Lower leg skin (tissue), 4 donors: ENCODE measurements around the gene STUM. TPM values are rescaled to one million over a fixed set of nuclear protein-coding genes. Genes with fewer than 3 reads are reported as not detected.

Experiments
- DNase-seq, 2 donors: peaks; one replicate each; pipeline ENCODE4 v3.0.0-alpha.2; 2019; ENCODE audit warnings: low spot score in 2 of 2
- H3K4me3 ChIP-seq: fragments of 200-600 bp; sonication (generic); 2 replicates; pipeline ENCODE4 v1.5.1; 2017; ENCODE audit warnings: mild to moderate bottlenecking, low read depth; ENCODE audit not compliant: poor library complexity, severe bottlenecking
- CTCF ChIP-seq, 3 donors: fragments of 450-650 bp; IDR thresholded peaks; one replicate each; pipeline ENCODE4 v1.5.1; 2016; ENCODE audit warnings: antibody characterized with exemption in 3 of 3, mild to moderate bottlenecking in 3 of 3, moderate library complexity in 2 of 3
- POLR2A ChIP-seq, 2 donors: fragments of 450-650 bp; IDR thresholded peaks; one replicate each; pipeline ENCODE4 v1.6.1; 2016 to 2017; ENCODE audit warnings: antibody characterized with exemption in 2 of 2, mild to moderate bottlenecking in 1 of 2, moderate library complexity in 1 of 2
- WGBS, 2 donors: methylation state at CpG; one replicate each; pipeline ENCODE4 v1.1.5; 2018; 5-methylcytosine and 5-hydroxymethylcytosine counted together
- intact Hi-C: fragments of 100-400 bp; cut with DNase I; formaldehyde crosslinking; loops from one replicate; pipeline ENCODE4 v1.15.0; 2023; ENCODE audit warnings: low total_unique reads
- total RNA-seq, 4 donors: library from RNA; depleted of rRNA; stranded (reverse); fragments of >200 nt; gene quantifications; one replicate each; pipeline ENCODE4 v1.1.0, GENCODE V29; 2016

Gene STUM
- total RNA-seq, 4 donors from 2014 or later = 1.0 to 6.6 (median 3.4) TPM

DNA sequence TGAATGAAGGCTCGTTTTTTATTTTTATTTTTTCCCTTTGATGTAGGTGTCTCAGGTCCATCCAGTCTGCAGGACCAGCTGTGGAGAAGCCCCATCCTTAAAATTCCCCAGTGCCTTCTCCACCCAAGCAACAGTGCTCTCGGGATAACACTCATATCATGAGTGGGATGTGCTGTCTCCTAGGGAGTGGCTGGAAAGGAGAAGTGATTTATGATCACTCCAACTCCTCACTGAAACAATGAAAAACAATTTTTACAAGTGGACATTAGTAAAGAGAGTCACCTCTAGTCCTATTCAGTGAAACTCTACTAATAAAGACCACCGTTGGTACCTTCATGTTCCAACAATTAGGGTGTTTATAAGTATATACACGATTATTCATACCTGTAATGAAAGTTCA lies 3.5 kb downstream of the STUM start:
- H3K4me3 ChIP-seq = no peak overlapping the region
- DNase-seq = no peak
- 72 to 79% methylated on average over 4 of the region's 4 CpGs for WGBS, 2 donors
- intact Hi-C loops = no loop called here
- no peak for TF ChIP-seq POLR2A (IDR thresholded peaks at IDR 0.05)
- no peak for TF ChIP-seq CTCF (IDR thresholded peaks at IDR 0.05)

- TF ChIP-seq POLR2A (IDR thresholded peaks at IDR 0.05) = no peak
- TF ChIP-seq CTCF (IDR thresholded peaks at IDR 0.05) = no peak
- 86 to 91% methylated on average over 2 of the region's 2 CpGs for WGBS, 2 donors
- no peak for DNase-seq
- H3K4me3 ChIP-seq = no peak overlapping the region
- intact Hi-C loops = no loop called here
These were observed 4.8 kb downstream of the STUM start for GRCh38 chr1:226553266-226553923.

- TF ChIP-seq POLR2A (IDR thresholded peaks at IDR 0.05) = no peak
- TF ChIP-seq CTCF (IDR thresholded peaks at IDR 0.05) = no peak
These were observed 5.3 kb downstream of the STUM start for GRCh38 chr1:226553924-226554282.

GRCh38 chr1:226555092-226555491 lies 6.5 kb downstream of the STUM start:
- no peak for TF ChIP-seq POLR2A (IDR thresholded peaks at IDR 0.05)
- TF ChIP-seq CTCF (IDR thresholded peaks at IDR 0.05) = no peak
- DNase-seq = no peak
- intact Hi-C loops = no loop called here
- 87 to 92% methylated on average over 4 of the region's 4 CpGs for WGBS, 2 donors
- H3K4me3 ChIP-seq = no peak overlapping the region

More at GRCh38 chr1:226553924-226554282, 5.3 kb downstream of the STUM start:
- H3K4me3 ChIP-seq = no peak overlapping the region
- intact Hi-C loops = no loop called here
- WGBS, 2 donors = 85 to 91% methylated on average over 6 of the region's 6 CpGs
- no peak for DNase-seq

DNA sequence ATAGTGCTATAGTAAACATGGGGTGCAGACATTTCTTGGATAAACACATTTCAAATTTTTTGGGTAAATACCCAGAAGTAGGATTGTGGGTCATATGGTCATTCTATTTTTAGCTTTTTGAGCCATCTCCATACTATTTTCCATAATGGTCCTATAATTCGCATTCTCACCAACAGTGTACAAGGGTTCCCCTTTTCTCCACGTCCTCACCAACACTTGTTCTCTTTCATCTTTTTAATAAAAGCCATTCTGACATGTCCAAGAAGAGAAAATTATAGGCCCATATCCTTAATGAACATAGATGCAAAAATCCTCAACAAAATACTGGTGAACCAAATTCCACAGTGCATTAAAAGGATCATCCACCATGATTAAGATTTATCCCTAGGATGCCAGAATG lies 8.9 kb downstream of the STUM start:
- TF ChIP-seq POLR2A (IDR thresholded peaks at IDR 0.05) (no peak), CTCF (IDR thresholded peaks at IDR 0.05) (no peak)
- DNase-seq = no peak
- 83 to 93% methylated on average over 2 of the region's 2 CpGs for WGBS, 2 donors
- no peak overlapping the region for H3K4me3 ChIP-seq
- intact Hi-C loops = no loop called here
